HepG2 (cell line): ENCODE measurements around the gene OR2T33.

Source experiments
- CAMTA2 ChIP-seq: sonication (generic); formaldehyde crosslinking; IDR thresholded peaks from 2 replicates; pipeline ENCODE4 v1.4.0; 2020; ENCODE audit warnings: mild to moderate bottlenecking, missing genetic modification reagents, borderline replicate concordance
- NCOA1 ChIP-seq: sonication (generic); formaldehyde crosslinking; IDR thresholded peaks from 2 replicates; pipeline ENCODE4 v1.9.0; 2021; ENCODE audit warnings: missing genetic modification reagents
- YY1 ChIP-seq: IDR thresholded peaks from 2 replicates; pipeline ENCODE4 v1.6.1; 2011; ENCODE audit warnings: low read length, low read depth, moderate library complexity, mild to moderate bottlenecking; ENCODE audit not compliant: insufficient read depth, insufficient replicate concordance
- TF ChIP-seq, protein P1 (sequence below): sonication (generic); formaldehyde crosslinking; IDR thresholded peaks from 2 replicates; pipeline ENCODE4 v1.5.0; 2020; ENCODE audit warnings: mild to moderate bottlenecking, missing genetic modification reagents, moderate library complexity
- TF ChIP-seq, protein P2 (sequence below): sonication (generic); formaldehyde crosslinking; IDR thresholded peaks from 2 replicates; pipeline ENCODE4 v1.4.0; 2020; ENCODE audit warnings: missing genetic modification reagents, mild to moderate bottlenecking, borderline replicate concordance

DNA sequence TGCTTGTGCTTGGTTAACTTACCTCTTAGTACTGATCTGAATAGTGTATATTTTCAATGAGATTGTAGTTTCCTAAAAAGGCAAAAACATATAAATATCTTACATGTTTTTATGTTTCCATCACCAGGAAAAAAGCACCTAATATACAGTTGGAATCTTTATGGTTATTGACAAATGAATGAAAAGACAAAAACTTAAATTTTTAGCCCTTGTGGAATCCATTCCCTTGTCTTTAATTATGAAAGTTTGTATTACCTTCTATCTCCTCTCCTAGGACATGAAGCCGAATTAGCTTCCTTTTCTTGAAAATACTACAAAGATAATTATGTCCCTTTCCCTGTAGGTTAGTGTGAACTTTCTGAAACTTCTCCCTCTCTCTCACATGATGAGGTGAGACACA is 25.5 kb upstream of the OR2T33 start, which contains the start of gene OR2T12:
- TF ChIP-seq NCOA1 (CRISPR knock-in tag): no peak
- TF ChIP-seq CAMTA2: no peak
- TF ChIP-seq, protein P1, sequence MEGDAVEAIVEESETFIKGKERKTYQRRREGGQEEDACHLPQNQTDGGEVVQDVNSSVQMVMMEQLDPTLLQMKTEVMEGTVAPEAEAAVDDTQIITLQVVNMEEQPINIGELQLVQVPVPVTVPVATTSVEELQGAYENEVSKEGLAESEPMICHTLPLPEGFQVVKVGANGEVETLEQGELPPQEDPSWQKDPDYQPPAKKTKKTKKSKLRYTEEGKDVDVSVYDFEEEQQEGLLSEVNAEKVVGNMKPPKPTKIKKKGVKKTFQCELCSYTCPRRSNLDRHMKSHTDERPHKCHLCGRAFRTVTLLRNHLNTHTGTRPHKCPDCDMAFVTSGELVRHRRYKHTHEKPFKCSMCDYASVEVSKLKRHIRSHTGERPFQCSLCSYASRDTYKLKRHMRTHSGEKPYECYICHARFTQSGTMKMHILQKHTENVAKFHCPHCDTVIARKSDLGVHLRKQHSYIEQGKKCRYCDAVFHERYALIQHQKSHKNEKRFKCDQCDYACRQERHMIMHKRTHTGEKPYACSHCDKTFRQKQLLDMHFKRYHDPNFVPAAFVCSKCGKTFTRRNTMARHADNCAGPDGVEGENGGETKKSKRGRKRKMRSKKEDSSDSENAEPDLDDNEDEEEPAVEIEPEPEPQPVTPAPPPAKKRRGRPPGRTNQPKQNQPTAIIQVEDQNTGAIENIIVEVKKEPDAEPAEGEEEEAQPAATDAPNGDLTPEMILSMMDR (CRISPR knock-in tag): no peak
- TF ChIP-seq, protein P2, sequence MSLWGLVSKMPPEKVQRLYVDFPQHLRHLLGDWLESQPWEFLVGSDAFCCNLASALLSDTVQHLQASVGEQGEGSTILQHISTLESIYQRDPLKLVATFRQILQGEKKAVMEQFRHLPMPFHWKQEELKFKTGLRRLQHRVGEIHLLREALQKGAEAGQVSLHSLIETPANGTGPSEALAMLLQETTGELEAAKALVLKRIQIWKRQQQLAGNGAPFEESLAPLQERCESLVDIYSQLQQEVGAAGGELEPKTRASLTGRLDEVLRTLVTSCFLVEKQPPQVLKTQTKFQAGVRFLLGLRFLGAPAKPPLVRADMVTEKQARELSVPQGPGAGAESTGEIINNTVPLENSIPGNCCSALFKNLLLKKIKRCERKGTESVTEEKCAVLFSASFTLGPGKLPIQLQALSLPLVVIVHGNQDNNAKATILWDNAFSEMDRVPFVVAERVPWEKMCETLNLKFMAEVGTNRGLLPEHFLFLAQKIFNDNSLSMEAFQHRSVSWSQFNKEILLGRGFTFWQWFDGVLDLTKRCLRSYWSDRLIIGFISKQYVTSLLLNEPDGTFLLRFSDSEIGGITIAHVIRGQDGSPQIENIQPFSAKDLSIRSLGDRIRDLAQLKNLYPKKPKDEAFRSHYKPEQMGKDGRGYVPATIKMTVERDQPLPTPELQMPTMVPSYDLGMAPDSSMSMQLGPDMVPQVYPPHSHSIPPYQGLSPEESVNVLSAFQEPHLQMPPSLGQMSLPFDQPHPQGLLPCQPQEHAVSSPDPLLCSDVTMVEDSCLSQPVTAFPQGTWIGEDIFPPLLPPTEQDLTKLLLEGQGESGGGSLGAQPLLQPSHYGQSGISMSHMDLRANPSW (CRISPR knock-in tag): no peak
- TF ChIP-seq YY1: no peak
